Ectodermal cell (in vitro differentiated cells): Measurements from ENCODE around the gene APLF.

Experiments used
- H3K27ac ChIP-seq: 2 replicates; pipeline ENCODE4 v1.7.0; 2013; ENCODE audit warnings: mild to moderate bottlenecking, low read depth, low read length; ENCODE audit not compliant: insufficient read depth, poor library complexity, severe bottlenecking
- H3K27me3 ChIP-seq: 2 replicates; pipeline ENCODE4 v1.7.0; 2013; ENCODE audit warnings: mild to moderate bottlenecking, low read length; ENCODE audit not compliant: insufficient read depth, control insufficient read depth, poor library complexity, severe bottlenecking
- H3K36me3 ChIP-seq: one replicate; pipeline ENCODE4 v1.7.0; 2013; ENCODE audit warnings: low read length; ENCODE audit not compliant: control insufficient read depth, insufficient read depth
- H3K4me1 ChIP-seq: one replicate; pipeline ENCODE4 v1.7.0; 2013; ENCODE audit warnings: low read length; ENCODE audit not compliant: control insufficient read depth, insufficient read depth
- H3K4me3 ChIP-seq: 2 replicates; pipeline ENCODE4 v1.7.0; 2013; ENCODE audit warnings: low read depth, low read length, control low read depth; ENCODE audit not compliant: insufficient read depth
- H3K9me3 ChIP-seq: 2 replicates; pipeline ENCODE4 v1.7.0; 2013; ENCODE audit warnings: mild to moderate bottlenecking, low read length, moderate library complexity; ENCODE audit not compliant: control insufficient read depth
- WGBS, 2 experiments: methylation state at CpG; one replicate each; pipeline ENCODE4 v1.1.7; 2013; ENCODE audit warnings: missing lambda C conversion rate in 2 of 2; 5-methylcytosine and 5-hydroxymethylcytosine counted together

The APLF gene

GRCh38 chr2:68428126-68428525, 39.3 kb upstream of the APLF start:
- no peaks in the 10 kb centered on the region for H3K27me3 ChIP-seq
- H3K4me3 ChIP-seq = no peak overlapping the region
- 94% methylated on average over 3 to 4 of the region's 4 CpGs for WGBS, 2 experiments
- no peaks in the 10 kb centered on the region for H3K9me3 ChIP-seq
- H3K36me3 ChIP-seq = no peaks in the 10 kb centered on the region
- H3K27ac ChIP-seq = no peak overlapping the region
- no peaks in the 10 kb centered on the region for H3K4me1 ChIP-seq

GRCh38 chr2:68428746-68429145, 38.6 kb upstream of the APLF start:
- 86 to 93% methylated on average over 1 of the region's 1 CpG for WGBS, 2 experiments
- Histone ChIP-seq H3K4me3 (no peak overlapping the region), H3K27me3 (no peaks in the 10 kb centered on the region), H3K9me3 (no peaks in the 10 kb centered on the region), H3K27ac (no peak overlapping the region), H3K4me1 (no peaks in the 10 kb centered on the region), H3K36me3 (no peaks in the 10 kb centered on the region)

- WGBS, 2 experiments = 78 to 80% methylated on average over 7 of the region's 7 CpGs
Observed at GRCh38 chr2:68429311-68429826, 38.0 kb upstream of the APLF start.

GRCh38 chr2:68431316-68431972, 35.9 kb upstream of the APLF start:
- Histone ChIP-seq H3K4me1 (no peaks in the 10 kb centered on the region), H3K4me3 (no peak overlapping the region), H3K27ac (no peak overlapping the region), H3K36me3 (no peaks in the 10 kb centered on the region), H3K9me3 (no peaks in the 10 kb centered on the region), H3K27me3 (no peaks in the 10 kb centered on the region)
- 81 to 83% methylated on average over 8 of the region's 8 CpGs for WGBS, 2 experiments

More at GRCh38 chr2:68429311-68429826, 38.0 kb upstream of the APLF start:
- no peaks in the 10 kb centered on the region for H3K9me3 ChIP-seq
- no peaks in the 10 kb centered on the region for H3K27me3 ChIP-seq
- H3K4me3 ChIP-seq = no peak overlapping the region
- H3K36me3 ChIP-seq = no peaks in the 10 kb centered on the region
- H3K4me1 ChIP-seq = no peaks in the 10 kb centered on the region
- H3K27ac ChIP-seq = no peak overlapping the region

- Histone ChIP-seq H3K36me3 (no peaks in the 10 kb centered on the region), H3K4me3 (no peak overlapping the region), H3K27me3 (no peaks in the 10 kb centered on the region), H3K9me3 (no peaks in the 10 kb centered on the region), H3K27ac (no peak overlapping the region), H3K4me1 (no peaks in the 10 kb centered on the region)
- WGBS, 2 experiments = 79 to 80% methylated on average over 14 of the region's 14 CpGs
Observed at GRCh38 chr2:68432696-68433658, 34.4 kb upstream of the APLF start.

- Histone ChIP-seq H3K36me3 (no peaks in the 10 kb centered on the region), H3K27ac (no peak overlapping the region), H3K4me3 (no peak overlapping the region), H3K9me3 (no peaks in the 10 kb centered on the region), H3K27me3 (no peaks in the 10 kb centered on the region), H3K4me1 (no peaks in the 10 kb centered on the region)
Observed at GRCh38 chr2:68434981-68435380, 32.4 kb upstream of the APLF start.

GRCh38 chr2:68435615-68436014, 31.8 kb upstream of the APLF start:
- no peaks in the 10 kb centered on the region for H3K27me3 ChIP-seq
- H3K4me1 ChIP-seq = no peaks in the 10 kb centered on the region
- H3K27ac ChIP-seq = no peak overlapping the region
- no peaks in the 10 kb centered on the region for H3K9me3 ChIP-seq
- no peaks in the 10 kb centered on the region for H3K36me3 ChIP-seq
- H3K4me3 ChIP-seq = no peak overlapping the region

GRCh38 chr2:68436270-68436669, 31.1 kb upstream of the APLF start:
- no peaks in the 10 kb centered on the region for H3K9me3 ChIP-seq
- H3K27me3 ChIP-seq = no peaks in the 10 kb centered on the region
- no peaks in the 10 kb centered on the region for H3K36me3 ChIP-seq
- WGBS, 2 experiments = 86 to 94% methylated on average over 4 of the region's 4 CpGs
- no peak overlapping the region for H3K4me3 ChIP-seq
- no peaks in the 10 kb centered on the region for H3K4me1 ChIP-seq
- no peak overlapping the region for H3K27ac ChIP-seq

GRCh38 chr2:68438455-68439303, 28.7 kb upstream of the APLF start:
- WGBS, 2 experiments = 90 to 94% methylated on average over 7 of the region's 7 CpGs
- Histone ChIP-seq H3K4me3 (no peak overlapping the region), H3K4me1 (no peaks in the 10 kb centered on the region), H3K9me3 (no peaks in the 10 kb centered on the region), H3K27me3 (no peaks in the 10 kb centered on the region), H3K27ac (no peak overlapping the region), H3K36me3 (no peaks in the 10 kb centered on the region)
